Activated T-cell treated with anti-CD3 and anti-CD28 coated beads, Interleukin-2, amount 50 U/mL, for 48 hours (primary cell): ENCODE results near the gene RLN2.
"Not testable (repeated sequence)": the region's sequence is repeated elsewhere in the genome, so short reads cannot be mapped to it uniquely, and the experiment has no call there.

ENCODE experiments used
- DNase-seq, 2 experiments: peaks; one replicate each; pipeline ENCODE4 v3.0.0-alpha.2; 2020

Gene RLN2, protein sequence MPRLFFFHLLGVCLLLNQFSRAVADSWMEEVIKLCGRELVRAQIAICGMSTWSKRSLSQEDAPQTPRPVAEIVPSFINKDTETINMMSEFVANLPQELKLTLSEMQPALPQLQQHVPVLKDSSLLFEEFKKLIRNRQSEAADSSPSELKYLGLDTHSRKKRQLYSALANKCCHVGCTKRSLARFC

DNA sequence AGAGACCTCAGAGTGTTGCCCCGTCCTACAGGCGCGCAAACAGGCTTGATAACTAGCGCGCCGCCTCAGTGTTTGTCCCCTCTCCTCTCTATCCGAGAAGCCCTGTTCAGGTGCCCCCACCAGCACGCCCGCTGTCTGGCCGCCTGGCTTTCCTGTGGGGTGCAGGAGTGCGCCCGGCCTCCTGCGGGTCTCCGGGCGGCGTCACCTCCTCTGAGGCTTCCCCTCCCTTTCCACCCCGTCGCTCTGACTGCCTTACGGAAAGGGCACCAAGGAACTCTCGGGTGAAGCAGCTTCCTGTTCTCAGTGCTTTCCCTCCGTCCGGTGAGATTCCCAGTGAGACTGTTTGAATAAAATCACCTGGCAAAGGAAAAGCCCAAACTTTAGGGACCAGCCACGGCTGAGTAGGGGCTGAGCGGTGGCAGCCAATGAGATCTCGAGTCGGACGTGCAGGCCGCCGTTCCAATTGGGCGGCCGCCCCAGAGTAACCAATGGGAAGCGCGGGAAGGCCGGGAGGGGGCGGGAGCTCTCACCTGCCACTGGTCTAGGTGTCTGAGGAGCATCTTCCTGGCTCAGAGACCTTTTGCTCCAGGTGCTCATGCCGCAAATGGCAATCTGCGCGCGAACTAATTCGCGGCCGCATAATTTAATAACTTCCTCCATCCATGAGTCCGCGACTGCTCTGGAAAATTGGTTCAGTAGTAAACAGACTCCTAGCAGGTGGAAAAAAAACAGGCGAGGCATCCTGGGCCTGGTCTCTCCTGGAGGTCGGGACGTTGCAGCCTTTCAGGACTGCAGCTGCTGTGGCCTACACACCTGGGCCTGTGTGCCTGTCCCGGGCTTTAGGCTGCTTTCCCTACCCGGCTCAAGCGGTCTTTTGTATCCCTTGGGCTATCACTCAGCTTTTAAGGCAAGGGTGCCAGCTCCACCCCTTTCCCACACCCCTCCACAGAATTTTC lies at the start of gene RLN2:
Gene RLN2, minus strand, starts transcription at position 877 of the 956 bp plus-strand sequence. Its CDS starts 136 bp downstream, at position 741.
- peak; percentile 45 to 51 for DNase-seq

DNA sequence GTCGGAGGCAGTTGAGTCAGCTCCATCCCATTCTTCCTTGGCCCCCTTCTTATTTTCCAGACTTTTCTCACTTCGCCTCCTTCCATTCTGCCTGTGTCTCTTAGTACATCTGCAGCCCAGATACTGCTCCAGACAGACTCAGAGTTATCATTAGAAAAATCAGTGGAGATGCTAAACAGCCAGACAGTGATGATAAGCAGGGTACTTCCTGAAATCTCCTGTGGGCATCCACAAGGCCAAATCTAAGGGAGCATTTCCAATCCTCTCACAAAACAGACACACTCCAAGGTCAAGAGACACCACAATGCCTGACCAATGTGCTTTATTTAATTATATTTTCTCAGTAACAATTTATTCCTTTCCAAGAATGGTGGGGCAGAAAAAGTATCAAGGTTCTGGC lies 49.7 kb upstream of the RLN2 start:
- no peak for DNase-seq

DNA sequence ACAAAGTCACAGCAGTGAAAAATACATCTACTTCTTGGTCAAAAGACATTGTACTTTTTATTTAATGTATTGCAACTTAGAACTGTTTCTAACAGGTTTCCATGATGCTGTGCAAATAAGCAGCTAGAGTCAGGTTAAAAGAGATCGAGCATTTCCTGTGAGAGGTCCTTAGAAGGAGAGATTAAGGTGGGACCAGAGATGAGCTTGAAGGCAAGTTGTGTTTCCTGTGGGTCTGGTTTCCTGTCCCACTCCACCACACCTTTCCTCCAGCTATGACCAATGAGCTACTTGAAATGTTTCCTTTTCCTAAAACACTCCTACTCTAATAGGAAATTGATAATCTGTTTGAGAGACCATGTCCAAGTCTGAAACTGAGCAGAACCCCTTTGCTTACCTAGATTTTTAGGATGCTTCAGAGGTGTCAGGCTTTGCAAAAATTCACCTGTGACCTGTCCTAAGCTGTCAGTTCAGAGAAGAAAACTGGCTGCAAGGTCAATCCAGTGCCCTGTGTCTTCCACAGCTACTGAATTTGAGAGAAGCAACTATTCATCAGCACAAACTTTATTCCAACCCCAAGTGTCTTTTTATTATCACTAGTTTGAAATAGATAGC lies 48.2 kb upstream of the RLN2 start:
- DNase-seq: no peak

DNA sequence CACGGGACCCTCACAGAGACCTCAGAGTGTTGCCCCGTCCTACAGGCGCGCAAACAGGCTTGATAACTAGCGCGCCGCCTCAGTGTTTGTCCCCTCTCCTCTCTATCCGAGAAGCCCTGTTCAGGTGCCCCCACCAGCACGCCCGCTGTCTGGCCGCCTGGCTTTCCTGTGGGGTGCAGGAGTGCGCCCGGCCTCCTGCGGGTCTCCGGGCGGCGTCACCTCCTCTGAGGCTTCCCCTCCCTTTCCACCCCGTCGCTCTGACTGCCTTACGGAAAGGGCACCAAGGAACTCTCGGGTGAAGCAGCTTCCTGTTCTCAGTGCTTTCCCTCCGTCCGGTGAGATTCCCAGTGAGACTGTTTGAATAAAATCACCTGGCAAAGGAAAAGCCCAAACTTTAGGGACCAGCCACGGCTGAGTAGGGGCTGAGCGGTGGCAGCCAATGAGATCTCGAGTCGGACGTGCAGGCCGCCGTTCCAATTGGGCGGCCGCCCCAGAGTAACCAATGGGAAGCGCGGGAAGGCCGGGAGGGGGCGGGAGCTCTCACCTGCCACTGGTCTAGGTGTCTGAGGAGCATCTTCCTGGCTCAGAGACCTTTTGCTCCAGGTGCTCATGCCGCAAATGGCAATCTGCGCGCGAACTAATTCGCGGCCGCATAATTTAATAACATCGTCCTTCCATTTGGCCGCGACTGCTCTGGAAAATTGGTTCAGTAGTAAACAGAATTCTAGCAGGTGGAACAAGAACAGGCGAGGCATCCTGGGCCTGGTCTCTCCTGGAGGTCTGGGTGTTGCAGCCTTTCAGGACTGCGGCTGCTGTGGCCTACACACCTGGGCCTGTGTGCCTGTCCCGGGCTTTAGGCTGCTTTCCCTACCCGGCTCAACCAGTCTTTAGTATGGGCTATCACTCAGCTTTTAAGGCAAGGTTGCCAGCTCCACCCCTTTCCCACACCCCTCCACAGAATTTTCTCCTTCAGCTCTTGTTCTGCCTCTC lies 34.8 kb upstream of the RLN2 start, which contains the start of gene RLN1:
Gene RLN1, minus strand, starts transcription at position 885 of the 990 bp plus-strand sequence. Its CDS starts 130 bp downstream, at position 755.
- peak; percentile 57 to 62 for DNase-seq

DNA sequence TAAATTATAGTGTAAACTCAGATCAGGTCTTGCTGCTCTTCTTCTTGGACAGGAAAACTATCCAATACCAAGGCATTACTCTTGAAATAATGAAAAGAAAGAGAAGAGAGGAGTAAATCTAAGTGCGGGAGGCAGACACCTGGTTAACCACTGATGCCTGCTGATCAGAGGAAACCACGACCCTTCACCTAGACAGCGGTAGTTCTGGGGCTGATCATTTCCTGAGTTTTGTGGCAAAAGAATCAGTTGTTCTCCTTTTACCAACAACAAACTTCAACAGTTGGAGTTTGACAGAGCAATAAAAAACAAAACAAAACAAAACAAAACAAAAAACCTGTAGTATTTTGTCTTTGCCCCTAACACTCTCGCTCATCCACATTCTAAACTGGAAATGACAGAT lies 32.2 kb upstream of the RLN2 start:
- DNase-seq: no peak

DNA sequence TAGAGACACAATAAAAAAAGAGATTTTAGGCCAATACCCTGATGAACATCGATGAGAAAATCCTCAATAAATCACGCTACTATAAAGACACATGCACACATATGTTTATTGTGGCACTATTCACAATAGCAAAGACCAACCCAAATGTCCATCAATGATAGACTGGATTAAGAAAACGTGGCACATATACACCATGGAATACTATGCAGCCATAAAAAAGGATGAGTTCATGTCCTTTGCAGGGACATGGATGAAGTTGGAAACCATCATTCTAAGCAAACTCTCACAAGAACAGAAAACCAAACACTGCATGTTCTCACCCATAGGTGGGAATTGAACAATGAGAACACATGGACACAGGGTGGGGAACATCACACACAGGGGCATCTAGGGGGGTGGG lies 26.8 kb upstream of the RLN2 start:
- DNase-seq: not testable (repeated sequence)

DNA sequence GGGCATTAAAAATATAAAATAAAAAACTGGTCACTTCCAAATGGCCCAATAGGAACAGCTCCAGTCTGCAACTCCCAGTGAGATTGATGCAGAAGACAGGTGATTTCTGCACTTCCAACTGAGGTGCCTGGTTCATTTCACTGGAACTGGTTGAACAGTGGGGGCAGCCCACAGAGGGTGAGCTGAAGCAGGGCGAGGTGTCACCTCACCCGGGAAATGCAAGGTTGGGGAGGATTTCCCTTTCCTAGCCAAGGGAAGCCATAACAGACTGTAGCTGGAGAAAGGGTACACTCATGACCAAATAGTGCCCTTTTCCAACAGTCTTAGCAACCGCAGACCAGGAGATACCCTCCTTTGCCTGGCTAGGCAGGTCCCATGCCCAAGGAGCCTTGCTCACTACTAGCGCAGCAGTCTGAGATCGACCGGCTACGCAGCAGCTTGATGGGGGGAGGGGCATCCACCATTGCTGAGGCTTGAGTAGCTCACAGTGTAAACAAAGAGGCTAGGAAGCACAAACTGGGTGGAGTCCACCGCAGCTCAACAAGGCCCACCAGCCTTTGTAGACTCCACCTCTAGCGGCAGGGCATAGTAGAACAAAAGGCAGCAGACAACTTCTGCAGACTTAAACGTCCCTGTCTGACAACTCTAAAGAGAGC lies 22.5 kb upstream of the RLN2 start:
- no peak for DNase-seq

DNA sequence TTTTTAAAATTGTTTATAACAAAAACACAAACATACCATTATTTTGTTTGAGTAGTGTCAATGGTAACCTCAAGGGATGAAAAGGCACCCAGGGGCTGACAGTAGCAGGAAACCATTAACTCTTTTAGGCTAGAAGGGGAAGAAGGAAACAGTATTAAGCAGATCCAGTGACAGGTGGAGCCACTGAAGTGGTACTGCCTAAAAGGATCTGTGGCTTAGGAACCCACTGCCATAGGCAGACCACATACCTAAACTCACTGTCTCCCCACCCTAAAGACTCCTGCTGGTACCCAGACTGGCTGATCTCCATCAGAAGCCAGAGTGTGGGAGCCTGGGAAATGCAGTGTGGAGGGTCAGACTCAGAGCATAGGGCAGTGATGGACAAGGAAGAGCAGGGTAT lies 21.7 kb upstream of the RLN2 start:
- no peak for DNase-seq

DNA sequence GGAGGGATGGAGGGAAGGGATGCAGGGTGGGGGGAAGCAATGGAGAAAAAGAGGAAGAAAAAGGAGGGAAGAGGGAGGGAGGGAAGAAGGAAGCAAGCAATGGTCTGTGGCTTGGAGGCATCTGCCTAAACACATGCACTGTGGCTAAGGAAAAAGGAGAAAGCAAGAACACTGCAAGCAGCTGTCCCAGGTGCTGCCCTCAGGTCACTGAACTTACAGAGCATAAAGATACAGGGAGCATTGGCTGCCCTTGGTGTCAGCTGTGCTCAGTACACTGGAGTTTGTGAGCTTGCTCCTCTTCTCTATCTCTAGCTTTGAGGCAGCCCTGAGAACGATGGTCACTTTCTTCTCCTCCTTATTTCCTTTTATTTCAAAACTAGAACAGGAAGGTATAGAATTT lies 17.1 kb upstream of the RLN2 start:
- not testable (repeated sequence) for DNase-seq

DNA sequence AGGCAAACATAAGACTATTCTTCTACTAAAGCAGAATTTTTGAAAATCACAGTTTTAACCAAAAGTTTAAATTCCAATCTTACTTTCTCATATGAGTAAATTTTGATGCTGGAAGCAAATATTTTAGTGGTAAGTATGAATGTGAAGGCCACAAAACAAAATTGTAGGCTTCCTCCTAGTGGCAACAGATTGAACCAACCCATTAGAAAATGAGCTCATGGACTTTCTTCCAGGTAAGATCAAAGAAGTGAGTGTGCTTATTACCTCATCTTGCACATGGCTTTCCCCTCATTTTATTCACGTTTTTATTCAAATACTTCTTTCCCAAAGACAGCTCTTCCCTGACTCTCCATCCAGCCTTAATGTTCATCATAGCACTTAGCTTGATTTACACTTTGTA lies 16.5 kb upstream of the RLN2 start:
- DNase-seq: no peak

DNA sequence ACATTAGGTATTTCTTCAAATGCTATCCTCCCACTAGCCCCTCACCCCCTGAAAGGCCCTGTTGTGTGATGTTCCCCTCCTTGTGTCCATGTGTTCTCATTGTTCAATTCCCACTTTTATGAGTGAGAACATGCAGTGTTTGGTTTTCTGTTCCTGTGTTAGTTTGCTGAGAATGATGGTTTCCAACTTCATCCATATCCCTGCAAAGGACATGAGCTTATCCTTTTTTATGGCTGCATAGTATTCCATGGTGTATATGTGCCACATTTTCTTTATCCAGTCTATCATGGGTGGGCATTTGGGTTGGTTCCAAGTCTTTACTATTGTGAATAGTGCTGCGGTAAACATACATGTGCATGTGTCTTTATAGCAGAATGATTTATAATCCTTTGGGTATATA lies 11.9 kb upstream of the RLN2 start:
- DNase-seq: not testable (repeated sequence)

DNA sequence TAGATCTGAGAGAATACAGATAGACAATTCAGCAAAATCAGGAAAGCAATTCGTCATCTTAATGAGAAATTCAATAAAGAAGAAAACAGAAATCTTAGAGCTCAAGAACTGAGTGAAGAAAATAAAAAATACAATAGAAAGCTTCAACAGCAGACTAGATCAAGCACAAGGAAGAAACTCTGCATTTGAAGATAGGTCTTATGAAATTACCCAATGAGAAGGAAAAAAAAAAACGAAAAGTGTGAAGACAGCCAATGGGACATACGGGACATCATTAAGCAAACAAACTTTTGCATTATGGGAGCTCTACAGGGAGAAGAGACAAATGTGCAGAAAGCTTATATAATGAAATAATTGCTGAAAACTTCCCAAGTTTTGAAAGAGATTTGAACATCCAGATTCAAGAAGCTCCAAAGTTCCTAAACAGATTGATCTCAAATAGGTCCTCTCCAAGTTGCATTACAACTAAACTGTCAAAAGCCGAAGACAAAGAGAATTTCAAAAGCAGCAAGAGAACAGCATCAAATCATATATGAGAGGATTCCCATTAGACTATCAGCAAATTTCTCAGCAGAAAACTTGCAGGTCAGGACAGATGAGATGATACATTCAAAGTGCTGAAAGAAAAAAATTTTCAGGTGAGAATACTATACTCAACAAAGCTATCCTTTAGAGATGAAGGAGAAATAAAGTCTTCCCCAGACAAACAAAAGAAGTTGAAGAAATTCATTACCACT lies 10.8 kb upstream of the RLN2 start:
- no peak for DNase-seq

DNA sequence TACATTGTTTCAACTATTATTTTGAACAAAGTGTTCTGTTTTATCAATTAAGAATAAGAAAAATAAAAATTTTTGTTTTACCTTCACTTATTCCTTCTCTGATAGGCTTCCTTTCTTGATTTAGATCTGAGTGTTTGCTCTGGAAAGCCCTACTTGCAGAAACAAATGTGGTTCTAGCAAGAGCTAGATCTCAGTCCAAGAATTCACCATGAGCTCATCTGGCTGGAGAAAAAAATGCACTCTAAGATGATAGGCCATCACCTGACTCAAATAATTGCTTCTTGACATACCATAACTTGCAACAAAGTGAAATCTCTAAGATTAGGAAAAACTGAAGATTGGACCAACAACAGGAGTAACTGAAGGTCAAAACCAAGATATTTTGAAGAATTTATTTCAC lies 6.3 kb upstream of the RLN2 start:
- DNase-seq: no peak

DNA sequence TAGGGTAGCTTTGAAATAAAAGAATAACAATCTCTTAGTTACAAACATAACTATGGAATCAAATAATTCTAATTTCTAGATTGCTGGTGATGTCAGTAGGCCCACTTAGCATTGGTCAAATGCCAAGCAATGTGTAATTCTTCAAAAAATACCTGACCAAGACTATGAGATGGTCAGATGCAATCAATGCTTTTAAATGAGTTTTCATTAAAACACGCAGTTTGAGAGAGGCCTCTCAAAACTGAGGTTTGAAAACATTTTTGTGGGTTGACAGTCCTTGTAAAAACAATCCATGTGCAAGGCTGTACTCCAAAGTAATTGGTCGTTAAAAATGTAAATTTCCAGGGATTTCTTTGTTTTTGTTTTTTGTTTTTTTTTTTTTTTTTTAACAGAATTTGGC lies 1.2 kb upstream of the RLN2 start:
- no peak for DNase-seq

DNA sequence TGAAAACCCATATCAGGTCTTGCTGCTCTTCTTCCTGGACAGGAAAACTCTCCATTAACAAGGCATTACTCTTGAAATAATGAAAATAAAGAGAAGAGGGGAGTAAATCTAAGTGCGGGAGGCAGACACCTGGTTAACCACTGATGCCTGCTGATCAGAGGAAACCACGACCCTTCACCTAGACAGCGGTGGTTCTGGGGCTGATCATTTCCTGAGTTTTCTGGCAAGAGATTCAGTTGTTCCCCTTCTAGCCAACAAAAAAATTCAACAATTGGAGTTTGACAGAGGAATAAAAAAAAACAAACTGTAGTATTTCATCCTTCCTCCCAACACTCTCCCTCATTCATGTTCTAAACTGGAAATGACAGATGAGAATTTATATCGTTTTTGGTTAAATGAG lies 3.0 kb downstream of the RLN2 start:
- DNase-seq: no peak

DNA sequence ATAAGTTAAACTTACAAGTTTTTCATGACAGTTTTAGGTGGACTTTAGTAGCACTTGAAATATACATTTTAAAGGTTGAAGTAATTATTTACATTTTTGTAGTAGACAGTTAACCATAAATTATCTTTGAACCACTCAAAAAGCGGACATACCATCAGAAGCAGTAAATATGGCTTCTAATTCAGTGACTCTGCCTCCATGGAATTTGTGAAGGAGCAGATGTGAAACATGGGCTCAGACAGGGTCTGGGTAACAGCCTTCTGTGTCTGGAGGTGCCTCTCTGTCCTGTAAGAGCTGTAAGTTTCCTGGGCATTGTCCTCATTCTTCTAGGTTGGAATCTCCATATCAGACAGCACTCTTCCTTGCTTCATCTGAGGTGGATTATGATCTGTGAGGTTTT lies 12.4 kb downstream of the RLN2 start:
- DNase-seq: no peak

DNA sequence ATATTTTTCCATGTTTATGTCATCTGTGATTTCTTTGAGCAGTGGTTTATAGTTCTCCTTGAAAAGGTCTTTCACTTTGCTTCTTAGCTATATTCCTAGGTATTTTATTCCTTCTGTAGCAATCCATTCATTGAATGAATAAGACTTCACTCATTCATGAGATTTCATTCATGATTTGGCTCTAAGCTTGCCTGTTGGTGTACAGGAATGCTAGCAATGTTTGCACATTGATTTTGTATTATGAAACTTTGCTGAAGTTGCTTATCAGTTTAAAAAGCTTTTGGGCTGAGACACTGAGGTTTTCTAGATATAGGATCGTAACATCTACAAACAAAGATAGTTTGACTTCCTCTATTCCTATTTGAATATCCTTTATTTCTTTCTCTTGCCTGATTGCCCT lies 15.9 kb downstream of the RLN2 start:
- no peak for DNase-seq

DNA sequence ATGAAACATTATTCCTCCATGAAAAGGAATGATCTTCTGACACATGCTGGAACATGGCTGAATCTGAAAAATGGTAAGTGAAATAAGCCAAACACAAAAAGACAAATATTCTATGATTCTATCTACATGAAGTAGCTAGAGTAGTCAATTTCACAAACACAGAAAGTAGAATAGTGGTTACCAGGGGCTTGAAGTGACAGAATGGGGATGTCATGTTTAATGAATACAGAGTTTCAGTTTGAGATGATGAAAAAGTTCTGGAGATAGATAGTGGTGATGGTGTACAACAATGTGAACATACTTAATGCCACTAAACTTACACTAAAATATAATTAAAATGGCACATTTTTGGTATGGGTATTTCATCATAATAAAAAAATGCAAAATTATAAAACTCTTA lies 18.3 kb downstream of the RLN2 start:
- no peak for DNase-seq

DNA sequence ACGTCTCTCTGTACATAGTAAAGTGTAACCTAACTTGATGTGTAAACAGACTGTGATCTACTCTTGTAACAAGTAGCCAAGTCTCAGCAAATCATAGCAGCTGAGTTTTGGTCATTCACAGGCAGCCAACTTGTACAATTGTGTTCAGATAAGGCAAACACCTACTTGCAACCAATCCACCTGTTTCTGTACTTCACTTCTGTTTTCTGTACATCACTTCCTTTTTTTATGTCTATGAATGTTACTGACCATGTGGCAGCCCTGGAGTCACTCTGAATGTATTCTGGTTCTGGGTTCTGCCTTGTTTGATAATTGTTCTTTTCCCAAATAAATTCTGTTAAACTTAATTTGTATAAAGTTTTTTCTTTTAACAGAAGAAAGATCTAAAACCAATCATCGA lies 26.0 kb downstream of the RLN2 start:
- no peak for DNase-seq

DNA sequence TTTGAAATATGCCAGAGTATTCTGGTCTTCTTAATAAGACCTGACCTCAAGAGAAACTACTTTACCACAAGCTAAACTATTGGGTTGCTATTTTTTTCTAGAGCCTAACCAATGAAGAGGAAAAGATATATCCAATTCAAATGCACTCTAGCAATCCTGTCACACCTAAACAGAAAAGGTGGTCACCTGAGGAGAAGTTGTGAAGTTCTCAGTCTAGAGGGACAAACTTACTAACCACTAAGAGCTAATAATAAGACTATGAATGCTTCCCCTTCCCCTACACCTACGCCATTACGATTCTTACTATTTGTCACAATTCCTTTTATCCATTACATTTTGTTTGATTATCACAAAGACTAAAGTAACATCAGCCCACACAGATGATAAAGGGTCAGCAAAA lies 29.7 kb downstream of the RLN2 start:
- DNase-seq: no peak

DNA sequence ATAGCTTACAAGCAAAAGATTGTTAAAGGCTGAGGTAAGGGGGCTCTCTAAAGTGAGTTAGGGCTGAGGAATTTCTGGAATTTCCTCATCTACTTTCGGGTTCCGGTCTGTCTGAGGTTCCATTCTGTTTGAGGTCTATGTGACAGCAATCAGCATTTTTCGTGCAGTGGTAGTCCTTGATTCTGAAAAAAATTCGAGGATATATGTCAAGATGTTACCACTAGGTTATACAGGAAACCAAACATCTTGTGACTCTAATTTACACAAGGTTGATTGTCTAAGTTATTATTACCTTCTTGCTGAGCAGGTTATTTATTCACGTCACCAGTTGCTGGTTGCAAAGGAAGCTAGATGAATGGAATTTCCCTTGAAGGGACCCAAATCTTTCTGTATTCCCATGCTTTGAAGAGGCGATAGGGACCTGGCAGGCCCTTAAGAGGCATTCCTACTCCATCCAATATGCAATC lies 35.2 kb downstream of the RLN2 start:
- no peak for DNase-seq
